Activated naive CD4-positive, alpha-beta T cell treated with anti-CD3 and anti-CD28 coated beads, Interleukin-2, amount 50 U/mL, for 72 hours (primary cell): ENCODE results near the gene FOXO1. TPM values are rescaled to one million over a fixed set of nuclear protein-coding genes. Genes with fewer than 3 reads are reported as not detected.
"Not testable (repeated sequence)": the region's sequence is repeated elsewhere in the genome, so short reads cannot be mapped to it uniquely, and the experiment has no call there.

ENCODE experiments used
- ATAC-seq, 2 donors: fragments of 150-1000 bp; cut with Tn5 transposase; 2 replicates each; pipeline ENCODE4 v1.10.0; 2021; ENCODE audit warnings: mild to moderate bottlenecking in 2 of 2, moderate library complexity in 2 of 2
- DNase-seq, 2 donors: peaks; one replicate each; pipeline ENCODE4 v3.0.0; 2021 to 2022; ENCODE audit warnings: low spot score in 2 of 2
- H3K27ac Mint-ChIP-seq, 2 donors: one replicate each; pipeline ENCODE4 v1.8.0; 2022; ENCODE audit warnings: mild to moderate bottlenecking in 2 of 2, mixed read lengths in 2 of 2
- H3K36me3 Mint-ChIP-seq, 2 donors: one replicate each; pipeline ENCODE4 v1.8.0; 2022; ENCODE audit warnings: mixed read lengths in 2 of 2
- H3K9me3 Mint-ChIP-seq, 2 donors: one replicate each; pipeline ENCODE4 v1.8.0; 2022; ENCODE audit warnings: mixed read lengths in 2 of 2
- total RNA-seq, 2 donors: library from RNA; stranded (reverse); gene quantifications; one replicate each; pipeline ENCODE4 v1.2.3, GENCODE V29; 2022

The FOXO1 gene
- total RNA-seq, 2 donors from 2014 or later: 40.4 to 57.8 TPM

GRCh38 chr13:40671956-40672764 is 5.7 kb upstream of the FOXO1 start:
- no peak for DNase-seq
- H3K27ac Mint-ChIP-seq: peak overlapping the region in 1 of 2 donors; percentile 29
- peak; percentile 60 to 87 for ATAC-seq
- no peaks in the 10 kb centered on the region for H3K9me3 Mint-ChIP-seq
- no peaks in the 10 kb centered on the region for H3K36me3 Mint-ChIP-seq

GRCh38 chr13:40670307-40670706 is 3.9 kb upstream of the FOXO1 start:
- ATAC-seq (no peak), DNase-seq (no peak)
- H3K36me3 Mint-ChIP-seq: peaks cover 2 to 3% of the 10 kb centered on the region in 2 donors
- H3K9me3 Mint-ChIP-seq: no peaks in the 10 kb centered on the region
- H3K27ac Mint-ChIP-seq: no peak overlapping the region

- no peaks in the 10 kb centered on the region for H3K9me3 Mint-ChIP-seq
- DNase-seq (no peak), ATAC-seq (no peak)
- peaks cover 11 to 15% of the 10 kb centered on the region in 2 donors for H3K36me3 Mint-ChIP-seq
- no peak overlapping the region for H3K27ac Mint-ChIP-seq
These were observed 1.9 kb upstream of the FOXO1 start for GRCh38 chr13:40668335-40668734.

- Mint-ChIP-seq H3K27ac (peak overlapping the region; percentile 93 to 99), H3K9me3 (no peaks in the 10 kb centered on the region), H3K36me3 (peaks cover 16 to 23% of the 10 kb centered on the region in 2 donors)
- no peak for DNase-seq
- no peak for ATAC-seq
These were observed 1.2 kb upstream of the FOXO1 start for GRCh38 chr13:40667622-40667978.

- DNase-seq: peak in 1 of 2 donors; percentile 26
- H3K9me3 Mint-ChIP-seq: no peaks in the 10 kb centered on the region
These were observed 636 bp upstream of the FOXO1 start for GRCh38 chr13:40666933-40667621.

GRCh38 chr13:40665126-40666044 is 1.1 kb downstream of the FOXO1 start:
- Mint-ChIP-seq H3K27ac (peak overlapping the region; percentile 91 to 99), H3K36me3 (peaks cover 25 to 30% of the 10 kb centered on the region in 2 donors), H3K9me3 (no peaks in the 10 kb centered on the region)
- peak; percentile 30 to 61 for DNase-seq
- ATAC-seq: no peak

More at GRCh38 chr13:40666933-40667621, 636 bp upstream of the FOXO1 start:
- ATAC-seq: peak; percentile 5 to 10
- Mint-ChIP-seq H3K27ac (peak overlapping the region; percentile 95 to 99), H3K36me3 (peaks cover 16 to 23% of the 10 kb centered on the region in 2 donors)

GRCh38 chr13:40664350-40665125 is 1.9 kb downstream of the FOXO1 start:
- ATAC-seq (peak; percentile 12 to 30), DNase-seq (peak; percentile 71 to 74)
- H3K27ac Mint-ChIP-seq: peak overlapping the region; percentile 99
- H3K36me3 Mint-ChIP-seq: peaks cover 32 to 34% of the 10 kb centered on the region in 2 donors
- no peaks in the 10 kb centered on the region for H3K9me3 Mint-ChIP-seq

- DNase-seq: not testable (repeated sequence)
These were observed 2.4 kb downstream of the FOXO1 start for GRCh38 chr13:40664100-40664349.

GRCh38 chr13:40662866-40663265 is 3.6 kb downstream of the FOXO1 start:
- H3K36me3 Mint-ChIP-seq: peaks cover 40 to 47% of the 10 kb centered on the region in 2 donors
- DNase-seq (no peak), ATAC-seq (peak; percentile 51 to 62)
- peaks cover 3 to 8% of the 10 kb centered on the region in 2 donors for H3K9me3 Mint-ChIP-seq
- H3K27ac Mint-ChIP-seq: peak overlapping the region; percentile 99

More at GRCh38 chr13:40664100-40664349, 2.4 kb downstream of the FOXO1 start:
- peak overlapping the region; percentile 99 for H3K27ac Mint-ChIP-seq
- H3K36me3 Mint-ChIP-seq: peaks cover 32 to 37% of the 10 kb centered on the region in 2 donors
- ATAC-seq: peak; percentile 26 to 44
- not testable (repeated sequence) for H3K9me3 Mint-ChIP-seq

- DNase-seq (no peak), ATAC-seq (no peak)
- H3K36me3 Mint-ChIP-seq: peaks cover 40 to 55% of the 10 kb centered on the region in 2 donors
- H3K27ac Mint-ChIP-seq: peak overlapping the region; percentile 99
- H3K9me3 Mint-ChIP-seq: peaks cover 3 to 15% of the 10 kb centered on the region in 2 donors
These were observed 4.4 kb downstream of the FOXO1 start for GRCh38 chr13:40661875-40662665.

- H3K36me3 Mint-ChIP-seq: peaks cover 40 to 66% of the 10 kb centered on the region in 2 donors
- peaks cover 3 to 15% of the 10 kb centered on the region in 2 donors for H3K9me3 Mint-ChIP-seq
- DNase-seq (no peak), ATAC-seq (no peak)
- H3K27ac Mint-ChIP-seq: peak overlapping the region; percentile 60 to 68
These were observed 5.7 kb downstream of the FOXO1 start for GRCh38 chr13:40660692-40661091.

- Mint-ChIP-seq H3K9me3 (peaks cover 3 to 15% of the 10 kb centered on the region in 2 donors), H3K36me3 (peaks cover 37 to 63% of the 10 kb centered on the region in 2 donors), H3K27ac (peak overlapping the region; percentile 60 to 68)
- DNase-seq: no peak
- no peak for ATAC-seq
These were observed 6.2 kb downstream of the FOXO1 start for GRCh38 chr13:40660141-40660664.

GRCh38 chr13:40657951-40658350 is 8.5 kb downstream of the FOXO1 start:
- peaks cover 20 to 60% of the 10 kb centered on the region in 2 donors for H3K36me3 Mint-ChIP-seq
- H3K9me3 Mint-ChIP-seq: peaks cover 3 to 15% of the 10 kb centered on the region in 2 donors
- H3K27ac Mint-ChIP-seq: peak overlapping the region; percentile 52 to 85
- DNase-seq: no peak
- ATAC-seq: no peak

GRCh38 chr13:40657307-40657706 is 9.1 kb downstream of the FOXO1 start:
- DNase-seq: no peak
- no peak for ATAC-seq
- peak overlapping the region; percentile 52 to 85 for H3K27ac Mint-ChIP-seq
- peaks cover 17 to 65% of the 10 kb centered on the region in 2 donors for H3K36me3 Mint-ChIP-seq
- peaks cover 3 to 15% of the 10 kb centered on the region in 2 donors for H3K9me3 Mint-ChIP-seq

- DNase-seq: no peak
- Mint-ChIP-seq H3K27ac (peak overlapping the region in 1 of 2 donors; percentile 8), H3K9me3 (peaks cover 3 to 15% of the 10 kb centered on the region in 2 donors), H3K36me3 (peaks cover 17 to 73% of the 10 kb centered on the region in 2 donors)
- ATAC-seq: no peak
These were observed 10.1 kb downstream of the FOXO1 start for GRCh38 chr13:40656358-40656757.
